ENCODE measurements around the gene TMEM44. TPM values are rescaled to one million over a fixed set of nuclear protein-coding genes. Genes with fewer than 3 reads are reported as not detected.

TMEM44 gene, protein sequence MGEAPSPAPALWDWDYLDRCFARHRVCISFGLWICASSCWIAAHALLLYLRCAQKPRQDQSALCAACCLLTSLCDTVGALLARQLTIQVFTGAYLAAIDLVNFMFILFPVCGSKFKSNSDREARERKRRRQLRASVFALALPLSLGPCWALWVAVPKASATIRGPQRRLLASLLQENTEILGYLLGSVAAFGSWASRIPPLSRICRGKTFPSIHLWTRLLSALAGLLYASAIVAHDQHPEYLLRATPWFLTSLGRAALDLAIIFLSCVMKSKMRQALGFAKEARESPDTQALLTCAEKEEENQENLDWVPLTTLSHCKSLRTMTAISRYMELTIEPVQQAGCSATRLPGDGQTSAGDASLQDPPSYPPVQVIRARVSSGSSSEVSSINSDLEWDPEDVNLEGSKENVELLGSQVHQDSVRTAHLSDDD
- total RNA-seq (2021) (13.7 to 20.8 TPM (median 19.3 TPM) in 3 replicates), Bru-seq, nascent RNA (percentile 54 among the genes with signal in this experiment)
- long read RNA-seq, experiment 1, transcript TMEM44-202 (10 exons, 2,245 nt), result major isoform, 10 of 28 reads
- long read RNA-seq, experiment 1, partial matches to known transcripts, result 3 of 28 reads
- long read RNA-seq, experiment 1, other reads (novel, unspliced or antisense), result 13 of 28 reads
- long read RNA-seq, experiment 2, transcript TMEM44-202 (10 exons, 2,245 nt), result major isoform, 5 of 10 reads
- long read RNA-seq, experiment 2, partial matches to known transcripts, result 2 of 10 reads
- long read RNA-seq, experiment 2, other reads (novel, unspliced or antisense), result 2 of 10 reads
- long read RNA-seq, experiment 3, partial matches to known transcripts, result 1 of 4 reads
- long read RNA-seq, experiment 3, other reads (novel, unspliced or antisense), result 3 of 4 reads

DNA sequence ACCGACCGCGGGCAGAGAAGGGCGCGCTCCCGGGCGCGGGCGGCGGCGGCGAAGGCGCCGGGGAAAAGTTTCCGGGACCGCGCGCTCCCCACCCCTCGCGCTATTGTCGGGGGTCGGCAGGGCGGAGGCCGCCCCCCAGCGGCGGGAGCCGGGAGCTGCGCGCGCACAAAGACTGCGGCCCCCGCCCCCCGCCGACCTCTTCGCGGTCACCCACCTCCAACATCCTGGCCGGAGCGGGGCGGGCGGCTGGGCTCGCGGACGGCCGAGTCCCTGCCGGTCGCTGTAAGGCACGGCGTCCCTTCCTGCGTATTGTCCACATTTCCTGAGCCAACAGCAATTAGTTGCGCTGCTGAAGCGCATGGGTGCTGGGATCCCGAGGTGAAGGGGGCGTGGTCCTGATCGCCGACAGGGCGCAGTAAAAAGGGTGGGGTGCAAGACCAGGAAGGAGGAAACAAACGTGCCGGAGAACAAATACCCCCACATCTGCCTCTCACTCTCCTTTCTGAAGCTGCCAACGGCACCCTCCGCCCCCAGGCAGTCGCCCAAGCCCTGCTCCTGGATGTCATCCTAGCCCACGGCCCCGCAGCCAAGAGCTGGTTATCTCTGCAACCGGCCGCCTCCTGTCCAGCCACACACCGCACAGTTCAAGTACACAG is at the start of gene TMEM44:
TSS of gene TMEM44 (minus strand) at position 71 of the 656 bp plus-strand sequence. CDS start 204 bp downstream, outside the sequence.
- H3K27me3 Mint-ChIP-seq (ENCODE audit: low read depth), result no peaks in the 10 kb centered on the region
- H3K4me3 Mint-ChIP-seq, result peak within 1 kb of the TSS; percentile 84
- peaks cover 12% of the 10 kb centered on the region for H3K36me3 Mint-ChIP-seq
- H3K4me1 Mint-ChIP-seq, result no peaks in the 10 kb centered on the region
- ChIA-PET CTCF (interaction anchor here (0.6 to 2.0 kb wide), 19 partner anchors 10 to 910 kb away, joined by 3 to 14 read pairs (median 3); partner anchors contain the start of genes LSG1 and PPP1R2), POLR2A (interaction anchor here (0.5 to 1.0 kb wide), 2 partner anchors 49 to 564 kb away, joined by 3 to 4 read pairs; no protein-coding TSS in a partner anchor)
- DNase-seq (ENCODE audit: low spot score) (peak; percentile 82), ATAC-seq (peak; percentile 87)
- TF ChIP-seq ZNF423 (CRISPR knock-in tag; IDR thresholded peaks at IDR 0.05), result peak; percentile 37
- TF ChIP-seq ETV6 (CRISPR knock-in tag; IDR thresholded peaks at IDR 0.05), result peak; percentile 81; the same call in 1 of the 2 replicates
- TF ChIP-seq, protein P1, sequence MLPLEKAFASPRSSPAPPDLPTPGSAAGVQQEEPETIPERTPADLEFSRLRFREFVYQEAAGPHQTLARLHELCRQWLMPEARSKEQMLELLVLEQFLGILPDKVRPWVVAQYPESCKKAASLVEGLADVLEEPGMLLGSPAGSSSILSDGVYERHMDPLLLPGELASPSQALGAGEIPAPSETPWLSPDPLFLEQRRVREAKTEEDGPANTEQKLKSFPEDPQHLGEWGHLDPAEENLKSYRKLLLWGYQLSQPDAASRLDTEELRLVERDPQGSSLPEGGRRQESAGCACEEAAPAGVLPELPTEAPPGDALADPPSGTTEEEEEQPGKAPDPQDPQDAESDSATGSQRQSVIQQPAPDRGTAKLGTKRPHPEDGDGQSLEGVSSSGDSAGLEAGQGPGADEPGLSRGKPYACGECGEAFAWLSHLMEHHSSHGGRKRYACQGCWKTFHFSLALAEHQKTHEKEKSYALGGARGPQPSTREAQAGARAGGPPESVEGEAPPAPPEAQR (CRISPR knock-in tag; IDR thresholded peaks at IDR 0.05), result no peak
- peak; percentile 71; the same call in 1 of the 2 replicates for TF ChIP-seq HMGXB4 (CRISPR knock-in tag; IDR thresholded peaks at IDR 0.05)
- no peak for TF ChIP-seq MXD4 (CRISPR knock-in tag; IDR thresholded peaks at IDR 0.05; ENCODE audit: borderline replicate concordance)
- TF ChIP-seq TP53 (CRISPR knock-in tag; IDR thresholded peaks at IDR 0.05), result no peak
- TF ChIP-seq PRDM15 (CRISPR knock-in tag; IDR thresholded peaks at IDR 0.05), result 0 out of 2 replicates have a peak, but pooled peaks have one; percentile 45
- TF ChIP-seq, protein P2, sequence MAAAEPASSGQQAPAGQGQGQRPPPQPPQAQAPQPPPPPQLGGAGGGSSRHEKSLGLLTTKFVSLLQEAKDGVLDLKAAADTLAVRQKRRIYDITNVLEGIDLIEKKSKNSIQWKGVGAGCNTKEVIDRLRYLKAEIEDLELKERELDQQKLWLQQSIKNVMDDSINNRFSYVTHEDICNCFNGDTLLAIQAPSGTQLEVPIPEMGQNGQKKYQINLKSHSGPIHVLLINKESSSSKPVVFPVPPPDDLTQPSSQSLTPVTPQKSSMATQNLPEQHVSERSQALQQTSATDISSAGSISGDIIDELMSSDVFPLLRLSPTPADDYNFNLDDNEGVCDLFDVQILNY (CRISPR knock-in tag; IDR thresholded peaks at IDR 0.05), result peak; percentile 80; the same call in 1 of the 2 replicates
- peak; percentile 63 for TF ChIP-seq CTCF (IDR thresholded peaks at IDR 0.05)
- TF ChIP-seq ZNF121 (CRISPR knock-in tag; IDR thresholded peaks at IDR 0.05), result peak; percentile 62; the same call in 1 of the 2 replicates
- 0 out of 2 replicates have a peak, but pooled peaks have one; percentile 32 for TF ChIP-seq KAT7 (CRISPR knock-in tag; IDR thresholded peaks at IDR 0.05; ENCODE audit: borderline replicate concordance)
- no peaks in the 10 kb centered on the region for H3K9me3 Mint-ChIP-seq
- H3K27ac Mint-ChIP-seq, result peak within 1 kb of the TSS; percentile 53; the same call in 1 of the 2 replicates

Measured in WTC11 (cell line).